Natural killer cell (primary cell): ENCODE data around the gene MAD1L1. TPM values are rescaled to one million over a fixed set of nuclear protein-coding genes. Genes with fewer than 3 reads are reported as not detected.
A peak's percentile ranks its signal among the peaks of the same experiment; 100 is the strongest.

Source experiments
- ATAC-seq, 3 donors: fragments of 150-1000 bp in 2 of 3; fragments of 200-7000 bp in 1 of 3; cut with Tn5 transposase; 1 replicate in 1 of 3; 2 replicates in 2 of 3; pipeline ENCODE4 v1.10.0; 2021; ENCODE audit warnings: mild to moderate bottlenecking in 2 of 3, moderate library complexity in 2 of 3
- DNase-seq, 2 donors: peaks; one replicate each; pipeline versions ENCODE4 v3.0.0 to v3.0.0-alpha.2; 2013 to 2021; ENCODE audit warnings: mixed read lengths in 1 of 2
- H3K27ac ChIP-seq: one replicate; pipeline ENCODE4 v1.5.1; 2013; ENCODE audit warnings: mild to moderate bottlenecking, low read length
- H3K27me3 ChIP-seq: one replicate; pipeline ENCODE4 v1.6.1; 2013; ENCODE audit warnings: low read length; ENCODE audit not compliant: control insufficient read depth, insufficient read depth
- H3K36me3 ChIP-seq: one replicate; pipeline ENCODE4 v1.6.1; 2013; ENCODE audit warnings: low read length; ENCODE audit not compliant: control insufficient read depth, insufficient read depth
- H3K4me1 ChIP-seq: one replicate; pipeline ENCODE4 v1.6.1; 2013; ENCODE audit warnings: low read length; ENCODE audit not compliant: control insufficient read depth, insufficient read depth
- H3K4me3 ChIP-seq: one replicate; pipeline ENCODE4 v1.5.1; 2013; ENCODE audit warnings: low read length
- H3K9me3 ChIP-seq: one replicate; pipeline ENCODE4 v1.6.1; 2013; ENCODE audit warnings: low read length; ENCODE audit not compliant: control insufficient read depth, insufficient read depth
- H3K27ac Mint-ChIP-seq, 2 donors: one replicate each; pipeline ENCODE4 v1.8.0; 2022; ENCODE audit warnings: mild to moderate bottlenecking in 2 of 2, mixed read lengths in 2 of 2, moderate library complexity in 1 of 2
- H3K27me3 Mint-ChIP-seq, 2 donors: one replicate each; pipeline ENCODE4 v1.8.0; 2022; ENCODE audit warnings: low read depth in 2 of 2, mixed read lengths in 2 of 2
- H3K36me3 Mint-ChIP-seq: one replicate; pipeline ENCODE4 v1.8.0; 2022; ENCODE audit warnings: mixed read lengths
- H3K4me1 Mint-ChIP-seq, 2 donors: one replicate each; pipeline ENCODE4 v1.8.0; 2022; ENCODE audit warnings: mixed read lengths in 2 of 2
- H3K4me3 Mint-ChIP-seq: one replicate; pipeline ENCODE4 v1.8.0; 2022; ENCODE audit warnings: mild to moderate bottlenecking, moderate library complexity, mixed read lengths
- H3K9me3 Mint-ChIP-seq, 2 donors: one replicate each; pipeline ENCODE4 v1.8.0; 2022; ENCODE audit warnings: mixed read lengths in 2 of 2
- CTCF ChIP-seq: fragments of 200-600 bp; IDR thresholded peaks from one replicate; pipeline ENCODE4 v1.8.0; 2022; ENCODE audit warnings: antibody characterized with exemption
- WGBS: methylation state at CpG from one replicate; pipeline ENCODE4 v1.1.7; 2013; ENCODE audit warnings: missing lambda C conversion rate; ENCODE audit not compliant: insufficient coverage; 5-methylcytosine and 5-hydroxymethylcytosine counted together
- intact Hi-C: fragments of 100-400 bp; cut with micrococcal nuclease; formaldehyde crosslinking; loops from one replicate; pipeline ENCODE4 v1.14.2; 2022
- total RNA-seq, 4 donors: library from RNA; stranded (reverse); fragments of 120-200 nt in 1 of 4; gene quantifications; one replicate each; pipeline versions ENCODE4 v1.2.3 to v1.2.4, GENCODE V29; 2013 to 2022

MAD1L1 gene
- total RNA-seq, 3 donors from 2014 or later (not counting 1 experiment from before 2014, with no cell fraction given), result 53.6 to 81.2 (median 77.4) TPM

GRCh38 chr7:2007551-2007950 is 225.2 kb downstream of the MAD1L1 start:
- ATAC-seq (no peak), DNase-seq (no peak)
- no peaks in the 10 kb centered on the region for H3K36me3 ChIP-seq
- Mint-ChIP-seq H3K27ac (no peak overlapping the region), H3K27me3 (peaks cover 6 to 7% of the 10 kb centered on the region in 2 donors), H3K36me3 (no peaks in the 10 kb centered on the region), H3K4me1 (peaks cover 20 to 30% of the 10 kb centered on the region in 2 donors), H3K4me3 (no peak overlapping the region), H3K9me3 (no peaks in the 10 kb centered on the region)
- H3K9me3 ChIP-seq, result no peaks in the 10 kb centered on the region
- no peak overlapping the region for H3K27ac ChIP-seq
- no peaks in the 10 kb centered on the region for H3K27me3 ChIP-seq
- WGBS, result 97% methylated on average over 10 of the region's 10 CpGs
- H3K4me3 ChIP-seq, result no peak overlapping the region
- intact Hi-C loops, result no loop called here
- TF ChIP-seq CTCF, result no peak
- peaks cover 23% of the 10 kb centered on the region for H3K4me1 ChIP-seq

- H3K27me3 ChIP-seq, result no peaks in the 10 kb centered on the region
- no peaks in the 10 kb centered on the region for H3K9me3 Mint-ChIP-seq
- peaks cover 20 to 30% of the 10 kb centered on the region in 2 donors for H3K4me1 Mint-ChIP-seq
- no peak overlapping the region for H3K4me3 Mint-ChIP-seq
- no peak overlapping the region for H3K27ac ChIP-seq
- H3K27ac Mint-ChIP-seq, result no peak overlapping the region
- DNase-seq (no peak), ATAC-seq (no peak)
- no peaks in the 10 kb centered on the region for H3K36me3 Mint-ChIP-seq
- TF ChIP-seq CTCF, result no peak
- H3K27me3 Mint-ChIP-seq, result peaks cover 6 to 7% of the 10 kb centered on the region in 2 donors
- H3K36me3 ChIP-seq, result no peaks in the 10 kb centered on the region
- no peaks in the 10 kb centered on the region for H3K9me3 ChIP-seq
- peaks cover 23% of the 10 kb centered on the region for H3K4me1 ChIP-seq
- no peak overlapping the region for H3K4me3 ChIP-seq
- intact Hi-C loops, result no loop called here
- 95% methylated on average over 22 of the region's 22 CpGs for WGBS
Measured at GRCh38 chr7:2006921-2007381, 225.8 kb downstream of the MAD1L1 start.

- Mint-ChIP-seq H3K4me1 (peaks cover 20 to 30% of the 10 kb centered on the region in 2 donors), H3K9me3 (no peaks in the 10 kb centered on the region), H3K27ac (no peak overlapping the region), H3K36me3 (no peaks in the 10 kb centered on the region), H3K4me3 (no peak overlapping the region), H3K27me3 (peaks cover 6 to 7% of the 10 kb centered on the region in 2 donors)
- Histone ChIP-seq H3K27me3 (no peaks in the 10 kb centered on the region), H3K36me3 (no peaks in the 10 kb centered on the region), H3K4me3 (no peak overlapping the region), H3K4me1 (peaks cover 23% of the 10 kb centered on the region), H3K9me3 (no peaks in the 10 kb centered on the region), H3K27ac (no peak overlapping the region)
- intact Hi-C loops, result no loop called here
- no peak for TF ChIP-seq CTCF
- peak in 1 of 3 donors; percentile 55 for ATAC-seq
- 86% methylated on average over 20 of the region's 20 CpGs for WGBS
- DNase-seq, result peak in 1 of 2 donors; percentile 12
Measured at GRCh38 chr7:2006231-2006771, 226.4 kb downstream of the MAD1L1 start.

- Histone ChIP-seq H3K27me3 (no peaks in the 10 kb centered on the region), H3K9me3 (no peaks in the 10 kb centered on the region), H3K36me3 (no peaks in the 10 kb centered on the region), H3K4me3 (no peak overlapping the region), H3K4me1 (peaks cover 24% of the 10 kb centered on the region), H3K27ac (no peak overlapping the region)
- H3K4me1 Mint-ChIP-seq, result peaks cover 20 to 31% of the 10 kb centered on the region in 2 donors
- no peaks in the 10 kb centered on the region for H3K9me3 Mint-ChIP-seq
- no peak for TF ChIP-seq CTCF
- H3K36me3 Mint-ChIP-seq, result no peaks in the 10 kb centered on the region
- 86% methylated on average over 10 of the region's 10 CpGs for WGBS
- H3K27me3 Mint-ChIP-seq, result peaks cover 6 to 8% of the 10 kb centered on the region in 2 donors
- H3K27ac Mint-ChIP-seq, result no peak overlapping the region
- intact Hi-C loops, result no loop called here
- ATAC-seq (no peak), DNase-seq (peak in 1 of 2 donors; percentile 8)
- H3K4me3 Mint-ChIP-seq, result no peak overlapping the region
Measured at GRCh38 chr7:2005786-2006185, 227.0 kb downstream of the MAD1L1 start.
